RWPE1 (cell line): Measurements from ENCODE around the gene RAC2.
A peak's percentile ranks its signal among the peaks of the same experiment; 100 is the strongest.

Experiments
- CTCF ChIA-PET: fragments of 350-600 bp; sonication (Branson Sonifier 250); formaldehyde crosslinking; extraction: SDS; loops from one replicate; lab custom pipeline; 2021; lab: Yijun Ruan, JAX
- POLR2A ChIA-PET: fragments of 400-600 bp; formaldehyde crosslinking; extraction: SDS; loops from one replicate; lab custom pipeline; 2020; ENCODE audit warnings: antibody characterized with exemption; ENCODE audit not compliant: low non-redundant PET; lab: Yijun Ruan, JAX
- DNase-seq: peaks from one replicate; pipeline ENCODE4 v3.0.0; 2012; ENCODE audit warnings: low spot score
- H3K27ac ChIP-seq: fragments of 450-650 bp; 2 replicates; pipeline ENCODE4 v1.5.1; 2017
- CTCF ChIP-seq: fragments of 450-650 bp; conservative IDR thresholded peaks from 2 replicates; pipeline ENCODE4 v1.5.1; 2017; ENCODE audit warnings: low read depth, mild to moderate bottlenecking

The RAC2 gene

GRCh38 chr22:37258753-37259401 is 14.8 kb upstream of the RAC2 start:
- POLR2A ChIA-PET, result no interaction called here
- no peak for DNase-seq
- no peak overlapping the region for H3K27ac ChIP-seq
- CTCF ChIA-PET, result interaction anchor here (0.5 to 1.3 kb wide), 4 partner anchors 15 to 382 kb away, joined by 3 to 5 read pairs (median 4); partner anchors contain the start of gene RAC2
- no peak for TF ChIP-seq CTCF

GRCh38 chr22:37258005-37258752 is 14.1 kb upstream of the RAC2 start:
- ChIA-PET CTCF (interaction anchor here (1.3 kb wide), 1 partner anchor 174 kb away, joined by 5 read pairs; no protein-coding TSS in a partner anchor), POLR2A (no interaction called here)
- TF ChIP-seq CTCF, result no peak
- H3K27ac ChIP-seq, result no peak overlapping the region; the same call in 1 of the 2 replicates
- DNase-seq, result no peak

- DNase-seq, result no peak
- peak overlapping the region; percentile 60 for H3K27ac ChIP-seq
- TF ChIP-seq CTCF, result no peak
- POLR2A ChIA-PET, result no interaction called here
- CTCF ChIA-PET, result interaction anchor here (0.6 to 0.7 kb wide), 2 partner anchors 79 to 400 kb away, joined by 3 read pairs; no protein-coding TSS in a partner anchor
Measured at GRCh38 chr22:37256075-37256726, 12.1 kb upstream of the RAC2 start.

- TF ChIP-seq CTCF, result no peak
- ChIA-PET CTCF (interaction anchor here (0.7 kb wide), 1 partner anchor 79 kb away, joined by 3 read pairs; no protein-coding TSS in a partner anchor), POLR2A (no interaction called here)
- H3K27ac ChIP-seq, result peak overlapping the region; percentile 60
- DNase-seq, result no peak
Measured at GRCh38 chr22:37255558-37256006, 11.5 kb upstream of the RAC2 start.

GRCh38 chr22:37254867-37255233 is 10.8 kb upstream of the RAC2 start:
- CTCF ChIA-PET, result no interaction called here
- POLR2A ChIA-PET, result no interaction called here
- peak; percentile 53 for DNase-seq

More at GRCh38 chr22:37254867-37255233, 10.8 kb upstream of the RAC2 start:
- no peak for TF ChIP-seq CTCF
- no peak overlapping the region for H3K27ac ChIP-seq
